HG02973 (cell line): ENCODE data around the gene OSBPL3.

Experiments used
- ATAC-seq: cut with Tn5 transposase; IDR thresholded peaks from one replicate; pipeline ENCODE4 v1.9.1; 2021; ENCODE audit warnings: moderate library complexity; ENCODE audit not compliant: unreplicated experiment

The OSBPL3 gene

DNA sequence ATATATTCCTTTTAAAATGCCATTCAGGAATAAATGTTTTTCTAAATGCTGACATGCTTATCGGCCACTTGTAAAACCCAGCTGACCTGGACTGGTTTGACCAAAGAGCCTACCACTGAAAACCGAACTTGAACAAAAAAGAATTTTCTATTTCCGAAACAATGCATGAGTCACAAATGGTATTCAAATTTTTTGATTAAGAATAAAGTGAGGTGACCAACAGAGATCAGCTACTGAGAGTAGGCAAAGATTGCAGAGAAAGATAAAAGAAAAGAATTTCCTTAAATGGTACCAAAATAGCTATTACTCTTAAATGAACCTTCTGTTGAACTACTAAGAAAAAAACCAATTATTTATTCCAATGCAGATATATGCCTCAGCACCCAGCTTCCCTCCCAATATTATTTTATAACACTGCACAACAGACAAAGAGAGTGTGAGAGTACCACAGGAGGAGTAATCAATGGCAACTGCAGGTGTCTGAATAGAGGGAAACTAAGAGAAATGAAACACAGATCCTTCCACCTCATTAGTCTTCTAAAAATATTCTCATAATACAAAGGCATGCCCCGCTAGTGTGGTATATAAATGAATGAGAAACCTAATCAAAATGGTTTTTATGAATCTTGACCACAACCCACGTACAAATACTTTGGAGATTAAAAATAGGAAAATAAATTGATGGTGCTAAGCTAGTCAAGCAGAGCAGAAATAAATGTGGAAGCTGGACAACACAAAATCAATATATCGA, 20.1 kb downstream of the OSBPL3 start:
- no peak for ATAC-seq

DNA sequence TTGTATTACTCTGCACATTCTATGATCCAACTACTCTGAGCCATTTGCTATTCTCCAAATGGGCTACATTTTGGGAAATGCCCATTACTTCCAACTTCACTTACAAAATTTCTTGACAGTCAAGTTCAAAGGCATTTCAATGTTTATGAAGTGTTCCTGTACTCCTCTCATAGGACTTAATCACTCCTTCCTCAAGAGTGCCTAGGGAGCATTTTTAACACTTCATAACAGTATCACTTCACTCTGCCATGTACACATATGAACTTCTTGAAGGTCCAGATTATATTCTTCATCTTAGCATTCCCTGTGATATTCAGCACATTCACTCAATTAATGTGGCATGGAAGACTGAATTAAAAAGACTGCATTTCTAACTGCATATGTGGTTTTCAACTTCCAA, 21.6 kb downstream of the OSBPL3 start:
- ATAC-seq = no peak

DNA sequence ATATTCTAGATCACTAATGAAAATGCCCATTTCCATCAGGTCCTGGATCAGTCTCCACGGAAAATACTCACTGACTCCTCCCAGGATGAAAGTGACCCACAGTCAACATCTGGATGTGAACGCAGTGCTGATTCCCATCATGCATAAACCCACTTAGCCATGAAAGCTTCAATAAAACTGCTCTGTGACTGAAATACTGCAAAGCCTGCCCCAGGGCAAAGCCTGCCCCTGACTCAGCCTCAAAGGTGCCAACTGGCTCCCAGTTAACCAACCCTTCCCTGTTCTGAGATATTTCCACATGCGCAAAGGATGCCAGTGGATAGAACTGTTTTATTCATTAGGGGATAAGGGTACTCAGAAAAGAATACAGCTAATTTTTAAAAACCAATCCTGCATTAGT, 24.0 kb downstream of the OSBPL3 start:
- ATAC-seq = no peak

DNA sequence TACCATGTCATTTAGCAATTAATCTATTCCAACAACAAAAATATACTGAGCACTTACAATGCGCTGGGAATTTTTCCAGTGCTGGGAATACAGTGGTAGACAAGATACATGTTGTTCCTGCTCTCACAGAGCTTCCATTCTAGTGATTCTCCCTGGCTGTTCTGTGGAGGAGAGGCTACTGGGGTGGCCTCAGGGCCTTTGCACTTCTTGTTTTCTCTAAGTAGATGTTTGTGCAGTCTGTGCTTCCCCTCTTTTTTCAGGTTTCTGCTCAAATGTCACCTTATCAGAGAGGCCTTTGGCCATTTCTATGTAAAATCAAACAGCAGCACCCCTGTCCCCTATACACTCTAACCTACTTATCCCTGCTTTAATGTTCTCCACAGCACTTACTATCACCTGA, 24.7 kb downstream of the OSBPL3 start:
- no peak for ATAC-seq

DNA sequence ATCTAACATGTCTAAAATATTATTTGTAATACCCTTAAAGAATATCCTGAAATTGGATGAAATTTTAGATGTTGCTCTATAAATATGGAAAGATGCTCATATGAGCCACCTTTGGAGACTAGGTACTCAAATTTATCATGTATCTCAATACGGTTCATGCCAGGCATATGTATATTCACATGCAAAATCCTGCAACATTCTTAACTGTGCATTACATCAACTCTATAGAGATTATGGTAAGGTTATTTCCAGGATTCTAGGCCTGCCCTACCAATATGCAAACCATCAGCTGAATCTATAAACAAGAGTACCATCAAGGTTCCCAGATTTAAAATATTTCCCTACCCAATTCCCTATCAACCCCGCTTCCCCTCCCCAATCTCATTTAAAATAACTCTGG, 27.5 kb downstream of the OSBPL3 start:
- no peak for ATAC-seq

DNA sequence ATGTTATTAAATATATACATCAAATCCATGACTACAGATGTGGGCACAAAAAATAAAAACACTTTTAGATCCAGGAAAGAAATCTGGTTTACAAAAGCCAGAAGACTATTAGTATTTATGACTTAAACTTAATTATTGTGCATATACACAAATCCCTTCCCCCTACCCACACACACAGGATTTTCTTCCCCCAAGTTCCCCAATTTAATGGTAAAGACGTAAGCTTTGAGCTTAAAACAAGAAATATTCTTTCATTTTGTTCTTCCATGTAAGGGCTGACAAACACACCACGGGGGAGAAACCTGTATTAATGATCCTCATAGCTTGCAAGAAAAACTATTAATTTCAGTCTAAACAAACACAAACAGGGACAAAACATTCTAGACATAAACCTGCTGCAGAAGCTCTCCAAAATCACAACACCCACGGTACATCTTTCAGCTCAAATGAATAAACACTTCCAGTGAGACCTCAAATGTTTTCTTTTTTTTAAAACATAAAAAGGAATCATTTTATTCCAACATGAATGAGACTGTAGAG, 28.5 kb downstream of the OSBPL3 start:
- ATAC-seq = no peak

DNA sequence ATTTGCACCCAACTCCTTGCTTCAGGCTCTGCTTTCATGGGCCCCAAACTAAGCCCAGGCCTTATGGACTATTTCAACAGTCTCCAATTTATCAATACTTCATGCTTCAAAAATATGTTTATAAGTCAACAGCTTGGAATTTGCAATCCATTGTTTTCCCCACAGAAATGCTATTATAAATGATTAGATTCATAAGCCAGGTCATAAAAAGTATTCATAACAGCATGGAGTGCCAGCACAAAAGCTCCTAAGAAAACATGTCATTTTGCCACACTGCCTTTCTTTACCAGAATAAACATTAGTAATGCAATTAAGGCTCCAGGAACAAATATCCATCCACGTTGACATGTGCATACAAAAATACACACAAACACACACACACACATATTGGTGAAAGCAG, 30.1 kb downstream of the OSBPL3 start:
- no peak for ATAC-seq

DNA sequence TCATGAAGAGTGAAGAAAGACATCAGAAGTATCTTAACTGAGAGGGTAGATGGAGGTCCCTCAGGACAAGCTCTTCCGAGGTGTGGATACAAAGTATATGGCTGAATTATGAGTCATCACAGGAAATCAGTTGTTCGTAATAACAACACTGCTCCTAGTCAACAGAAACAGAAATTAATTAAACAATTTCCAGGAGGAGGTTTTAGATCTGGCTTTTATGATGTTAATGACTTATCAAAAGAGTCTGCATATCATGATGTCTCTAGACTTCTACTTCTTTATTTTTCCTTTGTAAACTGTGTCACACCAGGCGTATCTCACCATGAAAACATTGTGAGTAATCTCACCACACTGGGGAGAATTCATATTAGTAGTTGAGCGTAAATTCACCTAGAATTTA, 31.2 kb downstream of the OSBPL3 start:
- no peak for ATAC-seq

DNA sequence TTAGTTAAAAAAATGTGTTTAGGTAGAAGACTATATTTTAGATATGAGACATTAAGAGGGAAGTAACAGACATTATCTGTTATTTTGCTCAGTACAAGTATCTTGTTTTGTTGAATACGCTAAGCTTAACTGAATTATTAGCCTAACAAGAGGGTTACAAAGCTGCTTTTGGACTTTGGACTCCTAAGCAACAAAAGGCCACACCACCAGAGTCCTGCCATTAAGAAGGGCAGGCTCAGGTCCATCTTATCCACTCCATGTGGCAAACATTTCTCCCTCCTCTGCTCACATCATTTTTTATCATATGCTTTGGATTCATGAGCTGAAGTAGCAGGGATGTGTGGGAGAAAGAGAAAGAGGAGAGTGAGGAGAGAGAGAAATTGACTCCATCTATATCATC, 33.5 kb downstream of the OSBPL3 start:
- no peak for ATAC-seq

DNA sequence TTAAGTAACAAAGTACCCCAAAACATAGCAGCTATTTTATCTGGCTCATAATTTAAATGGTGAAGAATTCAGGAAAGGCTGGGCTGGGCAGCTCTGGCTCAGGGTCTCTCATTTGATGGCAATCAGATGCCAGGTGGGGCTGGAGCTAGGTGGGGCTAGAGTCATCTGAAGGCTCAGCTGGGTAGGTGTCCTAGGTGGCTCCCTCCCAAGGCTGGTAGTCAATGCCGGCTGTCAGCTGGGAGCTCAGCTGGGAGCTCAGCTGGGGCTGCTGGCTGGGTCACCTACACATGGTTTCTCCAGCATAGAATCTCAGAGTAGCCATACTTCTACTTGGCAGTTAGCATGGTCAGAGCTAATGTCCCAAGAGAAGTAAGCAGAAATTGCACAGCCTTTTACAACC, 34.1 kb downstream of the OSBPL3 start:
- no peak for ATAC-seq

DNA sequence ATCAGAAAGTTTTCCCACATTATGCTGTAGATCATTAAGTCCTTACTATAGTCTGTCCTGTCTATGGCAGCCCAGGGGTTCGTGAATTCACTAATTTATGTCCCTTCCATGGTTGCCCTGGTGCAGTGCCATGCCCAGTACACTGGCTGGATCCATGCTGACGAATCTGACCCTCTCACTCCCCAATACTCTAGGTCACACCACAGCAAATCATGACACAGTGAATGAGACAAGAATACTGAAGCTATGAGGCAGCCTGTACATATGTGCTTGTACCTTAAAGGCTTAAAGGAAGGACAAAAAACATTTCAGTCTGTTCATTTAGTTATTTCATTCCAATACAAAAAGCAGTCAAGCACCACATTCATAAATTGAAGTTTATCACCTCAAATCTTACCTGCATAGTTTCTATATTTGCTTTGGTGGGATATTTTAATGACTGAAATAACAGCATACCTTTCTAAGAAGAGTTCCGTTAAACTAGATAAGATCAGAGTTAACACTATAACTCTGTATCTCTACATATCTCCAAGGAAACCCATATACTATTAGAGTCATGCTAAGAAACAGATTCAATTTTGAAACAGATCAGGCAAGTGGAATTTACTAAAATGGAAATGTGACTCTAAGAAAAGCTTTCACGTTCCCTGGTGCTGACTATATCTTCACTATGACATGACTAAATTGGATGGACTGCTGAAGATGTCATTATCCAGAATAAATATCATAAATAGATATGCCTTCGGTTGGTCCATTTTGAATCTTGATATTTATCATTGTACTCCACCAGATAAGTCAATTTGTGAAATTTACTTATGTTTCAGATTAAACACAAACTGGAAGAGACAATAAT, 36.7 kb downstream of the OSBPL3 start:
- no peak for ATAC-seq

DNA sequence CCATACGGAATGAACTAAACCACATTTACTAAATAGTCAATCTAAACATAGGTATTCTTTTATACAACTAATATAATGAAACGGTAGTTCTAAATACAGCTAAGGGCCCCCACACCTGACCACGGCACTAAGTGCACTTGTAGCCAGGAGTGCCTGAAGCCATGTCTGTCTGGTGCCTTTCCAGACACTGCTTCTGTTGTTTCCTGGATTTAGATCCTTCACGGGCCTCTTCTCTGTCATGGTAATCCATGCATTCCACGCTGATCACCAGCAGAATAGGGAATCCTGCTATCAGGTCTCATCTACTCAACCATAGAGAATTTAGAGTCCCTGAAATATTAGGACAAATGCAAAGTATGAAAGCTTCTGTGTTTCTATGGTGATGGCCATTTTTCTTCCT, 37.8 kb downstream of the OSBPL3 start:
- no peak for ATAC-seq

DNA sequence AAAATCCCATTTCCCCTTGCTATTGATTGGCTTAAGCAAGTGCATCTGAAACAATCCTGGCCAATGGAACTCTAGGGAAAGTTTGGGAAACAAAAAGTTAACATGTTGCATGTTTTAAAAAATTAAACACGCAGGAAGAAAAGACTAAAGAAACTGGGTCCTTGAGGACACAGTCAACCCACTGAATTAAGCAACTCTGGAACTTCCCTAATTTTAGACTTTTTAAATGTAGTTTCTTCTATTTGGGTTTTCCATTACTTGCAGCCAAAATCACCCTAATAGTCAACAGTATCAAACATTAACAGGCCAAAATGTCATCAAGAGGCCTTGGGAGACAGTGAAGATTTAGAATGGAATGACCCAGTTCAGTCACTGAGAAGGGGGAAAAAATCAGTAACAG, 40.6 kb downstream of the OSBPL3 start:
- ATAC-seq = no peak

DNA sequence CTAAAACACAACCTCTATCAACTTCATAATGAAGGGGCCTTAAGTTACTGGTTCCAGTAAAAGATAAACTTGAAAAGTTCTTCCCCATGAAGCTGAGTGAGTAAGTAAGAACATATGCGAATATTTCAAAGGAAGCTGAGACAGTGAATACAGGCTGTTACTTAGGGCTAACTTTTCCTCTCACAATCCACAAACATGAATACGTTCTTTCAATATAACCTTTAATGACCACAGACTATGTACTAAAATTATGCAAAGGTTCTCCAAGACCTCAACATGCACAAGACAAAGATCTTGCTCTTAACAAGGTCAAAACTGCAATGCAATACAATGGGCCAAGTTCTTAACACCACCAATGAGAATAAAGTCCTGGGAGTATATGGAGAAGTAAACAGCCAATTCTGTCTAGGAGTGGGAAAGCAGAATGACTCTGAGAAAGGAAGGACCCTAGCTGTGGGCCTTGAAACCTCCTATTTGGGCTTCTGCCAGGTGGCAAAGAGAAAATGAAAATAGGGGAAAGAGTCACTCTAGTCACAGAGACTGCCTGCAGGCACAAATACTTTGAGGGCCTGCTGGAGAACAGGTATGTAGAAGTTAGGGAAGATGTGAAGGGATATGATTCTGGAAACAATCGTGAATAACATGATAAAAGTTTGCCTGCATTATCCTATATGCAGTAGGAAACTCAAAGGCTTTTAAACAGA, 43.7 kb downstream of the OSBPL3 start:
- peak; percentile 72 for ATAC-seq

DNA sequence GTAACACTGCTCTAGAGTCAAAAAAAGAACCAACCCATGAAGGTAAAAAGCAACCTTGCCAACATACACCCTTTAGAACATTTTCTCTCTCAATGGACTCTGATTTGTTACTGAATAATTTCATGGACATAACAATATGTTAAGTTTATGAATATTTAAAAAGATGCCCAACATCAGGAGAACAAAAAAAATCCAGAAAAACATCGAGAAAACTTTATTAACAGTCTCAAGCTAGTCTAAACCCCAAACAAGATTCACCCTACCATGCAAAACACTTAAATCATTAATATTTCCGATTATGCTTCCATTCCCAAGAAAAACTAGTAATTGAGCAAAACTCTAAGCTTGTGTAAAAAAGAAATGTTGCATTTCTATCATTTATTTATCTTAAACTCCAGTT, 46.7 kb downstream of the OSBPL3 start:
- ATAC-seq = no peak

DNA sequence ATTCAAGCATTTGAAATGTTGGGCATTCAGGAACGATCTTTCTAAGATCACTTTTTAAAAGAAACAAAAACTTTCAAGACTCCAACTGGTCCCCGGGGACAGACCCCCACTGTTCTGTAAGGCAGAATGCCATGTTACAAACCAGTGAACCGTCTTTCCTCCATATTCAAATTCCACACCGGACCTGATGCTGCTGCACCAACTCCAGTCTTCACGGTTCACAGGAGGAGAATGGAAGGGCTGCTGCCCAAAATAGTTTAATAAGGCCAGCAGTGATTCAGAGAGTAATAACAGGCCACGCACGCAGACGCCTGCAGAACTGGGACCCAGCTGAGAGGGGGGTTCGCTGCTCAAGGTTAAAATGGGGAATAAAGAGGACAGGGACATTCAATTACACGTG, 47.2 kb downstream of the OSBPL3 start:
- no peak for ATAC-seq

DNA sequence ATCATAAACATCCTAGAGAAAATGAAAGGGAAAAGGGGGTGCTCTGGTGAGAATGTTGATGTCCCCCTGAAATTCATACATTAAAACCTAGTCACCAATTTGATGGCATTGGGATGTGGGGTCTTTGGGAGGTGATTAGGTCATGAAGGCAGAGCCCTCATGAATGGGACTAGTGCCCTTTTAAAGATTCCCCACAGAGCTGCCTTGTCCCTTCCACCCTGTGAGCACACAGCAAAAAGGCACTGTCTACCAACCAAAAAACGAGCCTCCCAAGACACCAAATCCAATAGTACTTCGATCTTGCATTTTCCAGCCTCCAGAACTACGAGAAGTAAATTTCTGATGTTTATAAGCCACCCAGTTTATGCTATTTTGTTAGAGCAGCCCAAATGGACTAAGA, 47.6 kb downstream of the OSBPL3 start:
- no peak for ATAC-seq

DNA sequence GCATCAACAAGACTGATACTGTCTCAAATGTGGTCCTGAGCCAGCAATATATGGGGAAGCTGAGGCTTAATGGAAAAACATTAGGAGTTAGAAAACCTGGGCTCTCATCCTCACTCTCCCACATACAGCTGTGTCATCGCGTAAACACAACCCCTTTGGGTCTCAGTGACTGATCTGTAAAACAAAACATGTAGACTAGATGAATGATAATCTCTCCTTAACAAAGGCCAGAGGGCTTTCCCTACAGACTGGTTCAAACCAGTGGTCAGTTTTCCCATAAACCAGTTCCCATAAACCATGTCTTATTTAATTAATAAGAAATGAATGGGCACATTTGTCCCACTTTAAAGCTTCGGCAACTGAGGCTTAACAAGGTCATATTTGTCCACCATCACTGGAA, 48.1 kb downstream of the OSBPL3 start:
- no peak for ATAC-seq

DNA sequence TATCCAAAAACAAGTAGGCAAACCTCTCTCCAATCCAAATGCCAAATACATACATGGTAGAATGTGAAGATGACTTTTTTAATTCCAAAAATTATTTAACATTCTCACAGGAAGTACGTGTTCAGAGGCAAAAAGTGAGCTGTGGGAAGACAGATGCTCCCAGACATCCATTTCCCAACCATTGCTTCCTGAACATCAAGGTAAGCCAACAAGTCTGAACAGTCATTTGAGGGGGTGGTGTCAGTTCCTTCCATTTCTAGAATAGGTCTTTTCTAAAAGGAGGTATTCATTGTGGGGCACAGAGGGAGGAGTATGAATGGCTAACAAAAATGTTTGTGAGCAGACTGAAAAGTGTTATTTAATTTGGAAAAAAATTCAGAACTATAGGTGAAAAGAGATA, 49.1 kb downstream of the OSBPL3 start:
- ATAC-seq = no peak

DNA sequence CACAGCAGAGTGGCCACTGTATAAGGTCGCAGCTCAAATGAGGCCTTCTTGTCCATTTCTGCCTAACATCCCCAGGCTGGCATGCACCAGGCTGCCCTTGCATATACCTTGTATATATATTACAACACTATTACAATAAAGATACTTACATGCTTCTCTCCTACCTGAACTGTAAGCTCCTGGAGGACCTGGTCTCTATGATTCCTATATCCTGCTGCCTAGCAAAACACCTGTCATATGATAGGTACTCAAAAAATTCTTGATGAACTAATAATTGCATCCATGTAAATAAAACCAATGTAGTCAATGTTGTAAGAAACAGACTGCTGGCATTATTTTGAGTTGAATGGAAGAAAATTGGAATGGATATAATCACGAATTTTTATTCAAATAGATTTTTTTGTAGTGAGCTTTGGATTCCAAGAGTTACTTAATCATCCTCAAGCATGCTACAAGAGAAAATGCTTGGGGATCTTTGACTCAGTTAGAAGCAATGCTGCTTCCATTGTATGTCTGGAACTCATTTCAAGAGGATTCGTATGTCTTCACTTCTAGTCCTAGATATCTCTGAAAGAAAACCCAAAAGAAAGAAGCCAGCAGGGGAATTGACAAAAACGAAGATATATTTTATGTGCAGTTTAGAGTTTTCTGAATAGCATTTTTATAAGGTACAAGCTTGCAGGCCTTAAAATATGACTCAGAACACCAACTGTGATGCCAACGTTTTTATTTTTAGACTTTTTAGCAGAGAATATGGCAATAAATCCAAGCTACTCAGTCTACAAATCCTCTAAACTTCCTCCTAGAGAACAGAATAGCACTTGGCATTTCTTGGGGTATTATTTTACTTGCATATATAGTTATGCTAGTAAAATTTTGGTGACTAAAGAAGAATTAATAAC, 53.1 kb downstream of the OSBPL3 start:
- ATAC-seq = no peak

DNA sequence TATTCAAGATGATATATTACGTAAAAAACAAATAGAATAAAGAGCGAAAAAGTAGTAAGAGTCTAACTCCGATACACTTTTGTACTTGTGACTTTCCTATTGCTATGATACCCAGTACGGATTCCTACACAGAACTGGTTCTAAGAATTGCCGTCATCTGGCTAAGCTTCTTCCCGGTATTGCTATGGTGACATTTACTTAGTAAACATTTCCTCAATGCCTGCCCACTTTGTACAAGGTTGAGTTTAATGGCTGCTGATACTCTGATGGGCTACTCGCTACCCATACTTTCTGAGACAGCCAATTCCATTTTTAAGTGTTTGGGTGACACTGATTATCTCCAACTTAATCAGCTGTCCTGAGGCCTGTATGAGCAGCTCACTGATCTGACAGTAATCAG, 55.6 kb downstream of the OSBPL3 start:
- no peak for ATAC-seq
